Measurements from ENCODE around the gene C2orf68. TPM values are rescaled to one million over a fixed set of nuclear protein-coding genes. Genes with fewer than 3 reads are reported as not detected.
A peak's percentile ranks its signal among the peaks of the same experiment; 100 is the strongest.

Gene C2orf68
- polyA plus RNA-seq, 3 donors: 24.2 to 32.9 (median 30.7) TPM

DNA sequence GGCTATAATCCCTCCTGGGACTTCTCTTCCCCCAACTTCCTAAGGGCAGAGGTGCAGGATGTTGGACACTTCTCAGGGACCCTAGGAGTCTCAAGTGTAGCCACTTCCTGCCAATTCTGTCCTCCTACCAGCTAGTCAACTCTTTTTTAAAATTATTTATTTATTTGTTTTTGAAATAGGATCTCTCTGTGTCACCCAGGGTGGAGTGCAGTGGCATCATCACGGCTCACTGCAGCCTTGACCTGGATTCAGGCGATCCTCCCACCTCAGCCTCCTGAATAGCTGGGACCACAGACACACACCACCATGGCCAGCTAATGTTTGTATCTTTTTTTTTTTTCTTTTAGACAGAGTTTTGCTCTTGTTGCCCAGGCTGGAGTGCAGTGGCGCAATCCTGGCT lies 44.6 kb upstream of the C2orf68 start:
- H3K4me2 ChIP-seq (replicated peaks; ENCODE audit: extremely low read depth, low read length, poor library complexity, severe bottlenecking): no peak overlapping the region
- no peak overlapping the region for H3K9ac ChIP-seq (ENCODE audit: insufficient read depth, low read length, poor library complexity, severe bottlenecking)
- Mint-ChIP-seq H3K4me1 (peaks cover 14% of the 10 kb centered on the region), H3K36me3 (peaks cover 52 to 76% of the 10 kb centered on the region in 2 donors), H3K27me3 (ENCODE audit: low read depth in 3 of 3) (no peaks in the 10 kb centered on the region), H3K9me3 (peaks cover 0 to 2% (median 0%) of the 10 kb centered on the region in 7 donors), H3K27ac (peak overlapping the region in 3 of 7 donors; percentile 25 to 63 (median 32)), H3K4me3 (no peak overlapping the region)
- no peaks in the 10 kb centered on the region for H3K9me3 ChIP-seq (replicated peaks in 1 of 2; ENCODE audit: control insufficient read depth in 1 of 2, insufficient read depth in 1 of 2, low read length in 2 of 2)
- H3K36me3 ChIP-seq (replicated peaks in 1 of 2; ENCODE audit: control insufficient read depth in 1 of 2, insufficient read depth in 2 of 2, low read length in 2 of 2): peaks cover 27 to 55% of the 10 kb centered on the region in 2 donors
- no peaks in the 10 kb centered on the region for H3K27me3 ChIP-seq (ENCODE audit: control insufficient read depth in 2 of 2, insufficient read depth in 2 of 2, low read length in 2 of 2)
- WGBS (ENCODE audit: insufficient coverage): no CpG with 5 or more reads among the region's 3 CpGs
- peaks cover 0 to 5% of the 10 kb centered on the region in 2 donors for H3K4me1 ChIP-seq (ENCODE audit: control insufficient read depth in 1 of 2, insufficient read depth in 2 of 2, low read length in 2 of 2)
- H3K79me2 ChIP-seq (ENCODE audit: insufficient read depth, low read length): no peaks in the 10 kb centered on the region
- TF ChIP-seq, protein P1, sequence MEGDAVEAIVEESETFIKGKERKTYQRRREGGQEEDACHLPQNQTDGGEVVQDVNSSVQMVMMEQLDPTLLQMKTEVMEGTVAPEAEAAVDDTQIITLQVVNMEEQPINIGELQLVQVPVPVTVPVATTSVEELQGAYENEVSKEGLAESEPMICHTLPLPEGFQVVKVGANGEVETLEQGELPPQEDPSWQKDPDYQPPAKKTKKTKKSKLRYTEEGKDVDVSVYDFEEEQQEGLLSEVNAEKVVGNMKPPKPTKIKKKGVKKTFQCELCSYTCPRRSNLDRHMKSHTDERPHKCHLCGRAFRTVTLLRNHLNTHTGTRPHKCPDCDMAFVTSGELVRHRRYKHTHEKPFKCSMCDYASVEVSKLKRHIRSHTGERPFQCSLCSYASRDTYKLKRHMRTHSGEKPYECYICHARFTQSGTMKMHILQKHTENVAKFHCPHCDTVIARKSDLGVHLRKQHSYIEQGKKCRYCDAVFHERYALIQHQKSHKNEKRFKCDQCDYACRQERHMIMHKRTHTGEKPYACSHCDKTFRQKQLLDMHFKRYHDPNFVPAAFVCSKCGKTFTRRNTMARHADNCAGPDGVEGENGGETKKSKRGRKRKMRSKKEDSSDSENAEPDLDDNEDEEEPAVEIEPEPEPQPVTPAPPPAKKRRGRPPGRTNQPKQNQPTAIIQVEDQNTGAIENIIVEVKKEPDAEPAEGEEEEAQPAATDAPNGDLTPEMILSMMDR (IDR thresholded peaks at IDR 0.05): no peak
- no peak overlapping the region for H2AFZ ChIP-seq (ENCODE audit: insufficient read depth, low read depth, low read length, poor library complexity, severe bottlenecking)
- H4K20me1 ChIP-seq (ENCODE audit: insufficient read depth, low read length): no peaks in the 10 kb centered on the region
- DNase-seq: no peak
- H3K4me3 ChIP-seq (replicated peaks in 1 of 3; ENCODE audit: low read depth in 2 of 3, low read length in 3 of 3): no peak overlapping the region
- intact Hi-C loops (cut with micrococcal nuclease): no loop called here
- no peak overlapping the region for H3K27ac ChIP-seq (ENCODE audit: low read depth in 1 of 2, low read length in 2 of 2)

DNA sequence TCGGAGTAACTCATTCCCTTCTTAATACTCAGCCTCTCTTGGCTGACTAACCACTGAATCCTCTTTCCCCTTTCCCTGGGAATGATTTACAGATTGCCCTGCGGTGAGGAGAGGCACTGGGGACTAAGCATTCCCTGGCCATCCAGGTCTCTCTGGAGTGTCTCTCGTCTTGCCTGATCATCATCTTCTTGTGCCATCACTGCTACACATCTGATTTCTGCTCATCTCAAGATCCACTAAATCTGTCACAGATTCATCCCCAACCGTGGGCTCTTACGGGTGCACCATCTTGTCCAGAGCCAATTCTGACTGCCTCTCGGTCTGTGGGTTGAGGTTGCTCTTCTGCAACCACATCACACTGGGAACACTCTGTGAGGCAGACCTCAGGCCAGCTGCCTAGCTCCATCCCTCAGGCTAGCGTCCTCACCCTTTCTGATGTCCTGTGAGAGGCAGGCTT lies 44.1 kb upstream of the C2orf68 start:
- Histone ChIP-seq H3K4me1 (ENCODE audit: control insufficient read depth in 1 of 2, insufficient read depth in 2 of 2, low read length in 2 of 2) (no peaks in the 10 kb centered on the region), H3K27me3 (ENCODE audit: control insufficient read depth in 2 of 2, insufficient read depth in 2 of 2, low read length in 2 of 2) (no peaks in the 10 kb centered on the region), H3K4me2 (replicated peaks; ENCODE audit: extremely low read depth, low read length, poor library complexity, severe bottlenecking) (no peak overlapping the region), H3K4me3 (replicated peaks in 1 of 3; ENCODE audit: low read depth in 2 of 3, low read length in 3 of 3) (no peak overlapping the region), H4K20me1 (ENCODE audit: insufficient read depth, low read length) (no peaks in the 10 kb centered on the region), H3K9ac (ENCODE audit: insufficient read depth, low read length, poor library complexity, severe bottlenecking) (no peak overlapping the region), H3K9me3 (replicated peaks in 1 of 2; ENCODE audit: control insufficient read depth in 1 of 2, insufficient read depth in 1 of 2, low read length in 2 of 2) (no peaks in the 10 kb centered on the region), H3K79me2 (ENCODE audit: insufficient read depth, low read length) (no peaks in the 10 kb centered on the region), H2AFZ (ENCODE audit: insufficient read depth, low read depth, low read length, poor library complexity, severe bottlenecking) (no peak overlapping the region), H3K36me3 (replicated peaks in 1 of 2; ENCODE audit: control insufficient read depth in 1 of 2, insufficient read depth in 2 of 2, low read length in 2 of 2) (peaks cover 31 to 60% of the 10 kb centered on the region in 2 donors), H3K27ac (ENCODE audit: low read depth in 1 of 2, low read length in 2 of 2) (no peak overlapping the region)
- H3K9me3 Mint-ChIP-seq: peaks cover 0 to 2% (median 0%) of the 10 kb centered on the region in 7 donors
- 96% methylated on average over 7 of the region's 7 CpGs for WGBS (ENCODE audit: insufficient coverage)
- H3K27me3 Mint-ChIP-seq (ENCODE audit: low read depth in 3 of 3): no peaks in the 10 kb centered on the region
- no peak for DNase-seq
- intact Hi-C loops (cut with micrococcal nuclease): no loop called here
- H3K36me3 Mint-ChIP-seq: peaks cover 56 to 77% of the 10 kb centered on the region in 2 donors
- peaks cover 10% of the 10 kb centered on the region for H3K4me1 Mint-ChIP-seq
- peak overlapping the region in 3 of 7 donors; percentile 27 to 58 (median 33) for H3K27ac Mint-ChIP-seq
- no peak overlapping the region for H3K4me3 Mint-ChIP-seq
- TF ChIP-seq, protein P1 (IDR thresholded peaks at IDR 0.05): no peak

Data from CD14-positive monocyte (primary cell).